Urinary bladder (tissue), 4 donors: ENCODE measurements around the gene SOAT1. TPM values are rescaled to one million over a fixed set of nuclear protein-coding genes. Genes with fewer than 3 reads are reported as not detected.
"Not testable (repeated sequence)": the region's sequence is repeated elsewhere in the genome, so short reads cannot be mapped to it uniquely, and the experiment has no call there.

Experiments
- DNase-seq: peaks from one replicate; pipeline ENCODE4 v3.0.0-alpha.2; 2015; ENCODE audit errors: extremely low spot score
- H3K27ac ChIP-seq: one replicate; pipeline ENCODE4 v1.5.1; 2013; ENCODE audit warnings: low read depth, mild to moderate bottlenecking, moderate library complexity
- H3K36me3 ChIP-seq: one replicate; pipeline ENCODE4 v1.6.1; 2013; ENCODE audit warnings: mild to moderate bottlenecking, moderate library complexity; ENCODE audit not compliant: insufficient read depth
- H3K4me1 ChIP-seq: one replicate; pipeline ENCODE4 v1.6.1; 2013; ENCODE audit warnings: mild to moderate bottlenecking, moderate library complexity; ENCODE audit not compliant: insufficient read depth
- H3K4me3 ChIP-seq: one replicate; pipeline ENCODE4 v1.5.1; 2013; ENCODE audit warnings: low read depth, low read length
- WGBS: extraction: QIAGEN DNeasy Blood & Tissue Kit; methylation state at CpG from one replicate; pipeline ENCODE4 v1.1.7; 2013; 5-methylcytosine and 5-hydroxymethylcytosine counted together
- polyA plus RNA-seq: library from polyadenylated mRNA; stranded (reverse); fragments of 200-250 nt; gene quantifications from one replicate; pipeline ENCODE4 v1.2.3, GENCODE V29; 2013
- total RNA-seq: library from RNA; depleted of rRNA; stranded (reverse); fragments of >200 nt; gene quantifications from one replicate; pipeline ENCODE4 v1.2.3, GENCODE V29; 2014
- donor health status: healthy with polysubstance abuse.
- donor health status: healthy.

Gene SOAT1
- total and polyA plus RNA-seq, 2 donors = 9.2 to 19.6 TPM

GRCh38 chr1:179342740-179343404, 49.3 kb downstream of the SOAT1 start:
- 96% methylated on average over 4 of the region's 4 CpGs for WGBS
- no peak for DNase-seq
- H3K4me1 ChIP-seq = no peaks in the 10 kb centered on the region
- peaks cover 4% of the 10 kb centered on the region for H3K36me3 ChIP-seq
- H3K4me3 ChIP-seq = no peak overlapping the region
- H3K27ac ChIP-seq = no peak overlapping the region

GRCh38 chr1:179351281-179351680, 57.7 kb downstream of the SOAT1 start:
- Histone ChIP-seq H3K4me1 (no peaks in the 10 kb centered on the region), H3K36me3 (peaks cover 2% of the 10 kb centered on the region), H3K27ac (no peak overlapping the region), H3K4me3 (no peak overlapping the region)
- no peak for DNase-seq
- 92% methylated on average over 3 of the region's 3 CpGs for WGBS

- Histone ChIP-seq H3K4me1 (no peaks in the 10 kb centered on the region), H3K36me3 (peaks cover 2% of the 10 kb centered on the region), H3K4me3 (no peak overlapping the region), H3K27ac (no peak overlapping the region)
- WGBS = 99% methylated on average over 2 of the region's 2 CpGs
- DNase-seq = no peak
Measured at GRCh38 chr1:179352236-179352635, 58.6 kb downstream of the SOAT1 start.

- Histone ChIP-seq H3K4me1 (no peaks in the 10 kb centered on the region), H3K27ac (no peak overlapping the region), H3K4me3 (no peak overlapping the region), H3K36me3 (peaks cover 2% of the 10 kb centered on the region)
- WGBS = 44% methylated on average over 5 of the region's 5 CpGs
- DNase-seq = no peak
Measured at GRCh38 chr1:179353546-179353945, 59.9 kb downstream of the SOAT1 start.

- DNase-seq, H3K36me3 ChIP-seq, H3K27ac ChIP-seq, H3K4me1 ChIP-seq, H3K4me3 ChIP-seq: not testable (repeated sequence)
- WGBS = 82% methylated on average over 2 of the region's 2 CpGs
Measured at GRCh38 chr1:179361631-179362030, 68.0 kb downstream of the SOAT1 start.

GRCh38 chr1:179365342-179366092, 71.9 kb downstream of the SOAT1 start, which contains the start of gene AXDND1:
AXDND1 (plus strand) TSS chr1:179365971; CDS start chr1:179366510, 539 bp downstream.
- DNase-seq = peak; percentile 85
- 9% methylated on average over 43 of the region's 43 CpGs for WGBS
- peak within 1 kb of the TSS; percentile 85 for H3K27ac ChIP-seq
- no peaks in the 10 kb centered on the region for H3K4me1 ChIP-seq
- H3K4me3 ChIP-seq = peak within 1 kb of the TSS; percentile 67
- no peaks in the 10 kb centered on the region for H3K36me3 ChIP-seq

GRCh38 chr1:179366093-179366800, 72.7 kb downstream of the SOAT1 start:
- WGBS = 2% methylated on average over 28 of the region's 28 CpGs

GRCh38 chr1:179369751-179370341, 76.2 kb downstream of the SOAT1 start:
- Histone ChIP-seq H3K27ac (no peak overlapping the region), H3K4me3 (no peak overlapping the region), H3K36me3 (no peaks in the 10 kb centered on the region), H3K4me1 (no peaks in the 10 kb centered on the region)
- peak; percentile 41 for DNase-seq
- WGBS = 4% methylated on average over 4 of the region's 4 CpGs

More at GRCh38 chr1:179366093-179366800, 72.7 kb downstream of the SOAT1 start:
- DNase-seq = peak; percentile 4
- Histone ChIP-seq H3K4me1 (no peaks in the 10 kb centered on the region), H3K36me3 (no peaks in the 10 kb centered on the region), H3K4me3 (peak overlapping the region; percentile 67), H3K27ac (peak overlapping the region; percentile 85)

- no peak overlapping the region for H3K4me3 ChIP-seq
- WGBS = 78% methylated on average over 4 of the region's 4 CpGs
- H3K36me3 ChIP-seq = no peaks in the 10 kb centered on the region
- H3K27ac ChIP-seq = no peak overlapping the region
- DNase-seq = no peak
- H3K4me1 ChIP-seq = no peaks in the 10 kb centered on the region
Measured at GRCh38 chr1:179372160-179372559, 78.6 kb downstream of the SOAT1 start.

GRCh38 chr1:179376223-179376622, 82.6 kb downstream of the SOAT1 start:
- no peak for DNase-seq
- no peaks in the 10 kb centered on the region for H3K4me1 ChIP-seq
- H3K36me3 ChIP-seq = no peaks in the 10 kb centered on the region
- H3K27ac ChIP-seq = no peak overlapping the region
- 90% methylated on average over 6 of the region's 6 CpGs for WGBS
- no peak overlapping the region for H3K4me3 ChIP-seq

- H3K36me3 ChIP-seq = no peaks in the 10 kb centered on the region
- DNase-seq = no peak
- H3K4me3 ChIP-seq = no peak overlapping the region
- no peak overlapping the region for H3K27ac ChIP-seq
- no peaks in the 10 kb centered on the region for H3K4me1 ChIP-seq
Measured at GRCh38 chr1:179380299-179380698, 86.7 kb downstream of the SOAT1 start.

- H3K27ac ChIP-seq = no peak overlapping the region
- 74% methylated on average over 1 of the region's 1 CpG for WGBS
- no peak for DNase-seq
- H3K4me1 ChIP-seq = no peaks in the 10 kb centered on the region
- no peaks in the 10 kb centered on the region for H3K36me3 ChIP-seq
- no peak overlapping the region for H3K4me3 ChIP-seq
Measured at GRCh38 chr1:179384027-179384426, 90.4 kb downstream of the SOAT1 start.

GRCh38 chr1:179385510-179385909, 91.9 kb downstream of the SOAT1 start:
- 82% methylated on average over 1 of the region's 1 CpG for WGBS
- Histone ChIP-seq H3K36me3 (no peaks in the 10 kb centered on the region), H3K4me1 (no peaks in the 10 kb centered on the region), H3K4me3 (no peak overlapping the region), H3K27ac (no peak overlapping the region)
- no peak for DNase-seq
